ENCODE results near the gene SYNJ2.
"Not testable (repeated sequence)": the region's sequence is repeated elsewhere in the genome, so short reads cannot be mapped to it uniquely, and the experiment has no call there.

SYNJ2 gene

DNA sequence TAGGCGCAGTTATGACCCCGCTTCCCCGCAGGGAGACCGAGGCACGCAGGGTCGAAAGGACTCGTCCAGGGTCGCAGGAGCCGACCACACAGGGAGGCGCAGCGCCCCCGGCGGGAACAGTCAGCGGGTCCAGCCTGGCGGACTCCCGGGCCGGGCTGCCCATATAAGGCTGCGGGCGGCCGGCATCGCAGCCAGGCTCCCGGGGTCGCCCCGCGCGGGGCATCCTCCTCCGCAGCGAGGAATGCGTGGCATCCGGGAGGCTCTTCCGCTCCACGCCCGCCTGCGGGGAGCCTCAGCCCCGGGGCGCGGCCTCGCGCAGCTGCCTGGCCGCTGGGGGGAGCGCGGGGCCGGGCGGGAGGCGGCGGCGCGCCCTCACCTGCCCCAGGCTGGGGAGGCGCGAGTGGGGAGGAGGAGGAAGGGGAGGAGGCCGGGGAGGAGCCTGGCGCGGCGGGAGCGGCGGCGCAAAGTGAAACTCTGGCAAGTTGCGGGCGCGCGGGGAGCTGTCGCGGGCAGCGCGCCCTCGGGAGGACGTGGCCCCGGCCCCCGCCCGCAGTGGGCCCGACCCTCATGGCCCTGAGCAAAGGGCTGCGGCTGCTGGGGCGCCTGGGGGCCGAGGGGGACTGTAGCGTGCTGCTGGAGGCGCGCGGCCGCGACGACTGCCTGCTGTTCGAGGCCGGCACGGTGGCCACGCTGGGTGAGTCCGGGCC lies at the start of gene SYNJ2:
SYNJ2 (plus strand) TSS at position 469 of the 707 bp plus-strand sequence; CDS start at position 568, 99 bp downstream.
- DNase-seq (ENCODE audit: low spot score): peak; percentile 86

DNA sequence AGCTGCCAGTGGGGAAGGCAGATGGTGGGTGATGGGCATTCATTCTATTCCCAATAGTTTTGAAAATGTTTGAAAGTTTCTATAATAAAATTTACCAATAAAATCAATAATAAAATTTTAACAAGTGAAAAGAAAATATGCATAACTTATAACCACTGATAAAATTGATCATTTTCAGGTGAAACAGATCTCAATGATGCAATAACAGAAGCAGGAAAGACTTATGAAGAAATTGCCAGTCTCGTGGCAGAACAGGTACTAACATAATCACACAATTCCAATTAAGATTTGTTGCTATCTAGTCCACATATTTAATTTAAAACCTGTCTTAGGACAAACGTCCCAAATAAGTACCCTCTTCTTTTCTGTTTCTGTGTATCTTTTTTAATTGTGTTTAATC lies 45.9 kb upstream of the SYNJ2 start:
- DNase-seq (ENCODE audit: low spot score): no peak

DNA sequence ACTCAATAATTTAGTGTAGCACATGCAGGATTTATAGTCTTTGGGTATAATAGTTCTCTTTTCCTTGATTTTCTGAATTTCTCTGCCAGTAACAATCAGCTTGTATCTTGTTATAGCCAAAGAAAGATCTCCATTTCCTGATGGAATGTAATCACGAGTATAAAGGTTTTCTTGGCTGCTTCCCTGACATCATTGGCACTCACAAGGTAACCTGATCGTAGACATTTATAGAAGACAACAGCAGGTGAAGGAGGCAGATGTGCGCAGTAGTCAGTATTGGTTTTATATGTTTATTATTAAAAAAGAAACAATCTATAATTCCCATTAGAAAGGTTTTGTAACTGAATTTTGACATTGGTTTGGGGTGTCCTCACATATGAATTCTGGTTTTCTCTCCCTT lies 44.3 kb upstream of the SYNJ2 start:
- DNase-seq (ENCODE audit: low spot score): no peak

DNA sequence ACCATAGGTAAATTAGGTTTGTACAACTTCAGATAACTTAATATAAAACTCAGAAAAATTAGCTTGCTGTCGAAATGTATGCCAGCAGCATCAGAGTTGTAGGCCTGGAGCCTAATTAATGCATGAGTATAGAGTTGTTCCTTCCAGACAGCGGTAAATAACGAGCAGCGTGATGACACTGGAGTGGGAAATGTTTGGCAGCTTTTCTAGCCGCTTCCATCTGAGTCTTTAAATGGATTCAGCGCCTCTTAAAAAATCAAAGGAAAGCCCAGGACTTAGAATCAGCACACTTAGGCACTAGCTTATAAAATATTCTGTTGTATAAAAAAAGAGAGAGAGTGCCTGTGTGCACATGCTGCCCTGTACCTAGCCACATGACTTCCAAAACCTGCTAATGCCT lies 43.7 kb upstream of the SYNJ2 start:
- no peak for DNase-seq (ENCODE audit: low spot score)

GRCh38 chr6:157940375-157941036 lies 41.2 kb upstream of the SYNJ2 start:
- DNase-seq (ENCODE audit: low spot score): not testable (repeated sequence)

GRCh38 chr6:157941101-157941863 lies 40.4 kb upstream of the SYNJ2 start:
- DNase-seq (ENCODE audit: low spot score): no peak

DNA sequence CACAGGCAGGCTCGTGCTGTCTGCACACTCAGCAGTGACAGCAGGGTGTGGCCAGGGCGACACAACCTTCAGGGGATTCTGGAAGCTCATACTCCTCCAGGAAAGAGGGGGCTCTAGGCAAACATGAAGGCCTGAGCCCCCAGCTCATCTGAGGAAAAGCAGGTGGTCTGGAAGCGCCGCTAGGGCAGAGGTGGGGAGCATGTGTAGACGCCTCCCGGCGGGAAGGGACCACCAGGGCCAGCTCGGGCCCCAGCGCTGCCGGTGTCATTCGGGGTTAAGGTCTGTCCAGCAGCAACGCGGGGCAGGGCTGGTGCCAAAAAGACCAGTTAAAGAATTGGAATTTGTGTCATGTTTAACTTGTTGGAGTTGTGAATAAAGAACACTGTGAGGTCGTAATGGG lies 39.3 kb upstream of the SYNJ2 start:
- no peak for DNase-seq (ENCODE audit: low spot score)

GRCh38 chr6:157943249-157943963 lies 38.3 kb upstream of the SYNJ2 start:
- no peak for DNase-seq (ENCODE audit: low spot score)

GRCh38 chr6:157943964-157944283 lies 37.7 kb upstream of the SYNJ2 start:
- no peak for DNase-seq (ENCODE audit: low spot score)

GRCh38 chr6:157944983-157945931 lies 36.4 kb upstream of the SYNJ2 start:
- no peak for DNase-seq (ENCODE audit: low spot score)

GRCh38 chr6:157946053-157946617 lies 35.5 kb upstream of the SYNJ2 start:
- DNase-seq (ENCODE audit: low spot score): no peak

GRCh38 chr6:157946865-157947532 lies 34.7 kb upstream of the SYNJ2 start:
- DNase-seq (ENCODE audit: low spot score): no peak

DNA sequence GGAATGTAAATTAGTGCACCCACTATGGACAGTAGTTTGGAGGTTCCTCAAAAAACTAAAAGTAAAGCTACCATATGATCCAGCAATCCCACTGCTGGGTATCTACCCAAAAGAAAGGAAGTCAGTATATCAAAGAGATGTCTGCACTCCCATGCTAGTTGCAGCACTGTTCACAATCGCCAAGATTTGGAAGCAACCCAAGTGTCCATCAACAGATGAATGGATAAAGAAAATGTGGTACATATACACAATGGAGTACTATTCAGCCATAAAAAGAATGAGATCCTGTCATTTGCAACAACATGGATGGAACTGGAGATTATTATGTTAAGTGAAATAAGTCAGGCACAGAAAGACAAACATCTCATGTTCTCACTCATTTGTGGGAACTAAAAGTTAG lies 30.8 kb upstream of the SYNJ2 start:
- not testable (repeated sequence) for DNase-seq (ENCODE audit: low spot score)

GRCh38 chr6:157951828-157952227 lies 29.8 kb upstream of the SYNJ2 start:
- DNase-seq (ENCODE audit: low spot score): no peak

GRCh38 chr6:157952861-157953351 lies 28.8 kb upstream of the SYNJ2 start:
- no peak for DNase-seq (ENCODE audit: low spot score)

DNA sequence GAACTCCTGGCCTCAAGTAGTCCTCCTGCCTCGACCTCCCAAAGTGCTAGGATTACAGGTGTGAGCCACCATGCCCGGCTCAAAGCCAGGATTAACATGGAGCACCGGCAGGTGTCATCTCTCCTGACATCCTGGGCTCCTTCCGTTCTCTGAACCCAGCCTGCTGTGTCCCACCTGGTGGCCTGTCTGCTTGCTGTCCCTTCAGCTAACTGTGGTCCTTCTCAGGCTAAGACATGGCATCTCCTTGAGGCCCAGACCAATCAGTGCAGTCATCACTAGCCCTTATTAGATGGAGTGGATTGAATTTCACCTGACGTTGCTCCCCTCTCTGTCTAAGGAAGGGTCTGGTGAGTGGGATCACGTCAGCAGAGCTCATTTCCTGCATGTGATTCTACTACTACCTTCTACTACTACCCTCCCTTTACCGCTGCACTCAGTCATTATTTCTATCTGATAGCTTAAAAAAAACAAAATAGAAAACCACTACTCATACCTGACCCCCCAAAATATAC lies 28.0 kb upstream of the SYNJ2 start:
- no peak for DNase-seq (ENCODE audit: low spot score)

GRCh38 chr6:157954150-157955117 lies 27.2 kb upstream of the SYNJ2 start:
- no peak for DNase-seq (ENCODE audit: low spot score)

DNA sequence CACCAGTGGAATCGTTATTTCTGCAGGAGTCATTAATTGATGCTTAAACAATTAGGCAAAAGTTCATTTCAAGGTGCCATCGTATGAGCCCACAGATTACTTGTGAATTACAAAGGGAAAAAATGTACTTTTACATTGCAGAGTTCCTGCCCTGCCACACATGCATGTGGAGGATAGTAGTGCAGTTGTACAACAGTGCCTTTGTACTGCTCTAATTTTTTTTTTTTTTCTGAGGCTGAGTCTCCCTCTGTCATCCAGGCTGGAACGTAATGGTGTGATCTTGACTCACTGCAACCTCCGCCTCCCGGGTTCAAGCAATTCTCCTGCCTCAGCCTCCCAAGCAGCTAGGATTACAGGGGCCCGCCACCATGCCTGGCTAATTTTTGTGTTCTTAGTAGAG lies 26.0 kb upstream of the SYNJ2 start:
- DNase-seq (ENCODE audit: low spot score): no peak
